Naive thymus-derived CD8-positive, alpha-beta T cell (primary cell): ENCODE measurements around the gene LRRC7. TPM values are rescaled to one million over a fixed set of nuclear protein-coding genes. Genes with fewer than 3 reads are reported as not detected.
A peak's percentile ranks its signal among the peaks of the same experiment; 100 is the strongest.

ENCODE experiments used
- ATAC-seq, 2 donors: fragments of 150-1000 bp; cut with Tn5 transposase in 1 of 2; sonication (Bioruptor Pico), chemical (Tn5 transposase) in 1 of 2; 1 replicate in 1 of 2; 2 replicates in 1 of 2; pipeline ENCODE4 v1.10.0; 2021; ENCODE audit warnings: mild to moderate bottlenecking in 2 of 2, moderate library complexity in 2 of 2
- POLR2A ChIA-PET: fragments of 350-600 bp; sonication (Branson Sonifier 250); formaldehyde crosslinking; loops from one replicate; lab custom pipeline; 2021; ENCODE audit warnings: antibody characterized with exemption; lab: Charles Lee
- DNase-seq, 10 donors: peaks; one replicate each; pipeline versions ENCODE4 v3.0.0 to v3.0.0-alpha.2; 2020 to 2022
- H3K27ac Mint-ChIP-seq, 10 donors: one replicate each; pipeline ENCODE4 v1.8.0; 2020 to 2022; ENCODE audit warnings: mild to moderate bottlenecking in 10 of 10, mixed read lengths in 10 of 10, moderate library complexity in 4 of 10, inconsistent platforms in 1 of 10
- H3K27me3 Mint-ChIP-seq, 5 donors: one replicate each; pipeline ENCODE4 v1.8.0; 2021 to 2022; ENCODE audit warnings: mixed read lengths in 5 of 5
- H3K36me3 Mint-ChIP-seq, 3 donors: one replicate each; pipeline ENCODE4 v1.8.0; 2020 to 2022; ENCODE audit warnings: mixed read lengths in 3 of 3, mild to moderate bottlenecking in 2 of 3, inconsistent platforms in 1 of 3
- H3K4me1 Mint-ChIP-seq, 4 donors: one replicate each; pipeline ENCODE4 v1.8.0; 2021 to 2022; ENCODE audit warnings: mixed read lengths in 4 of 4
- H3K4me3 Mint-ChIP-seq, 10 donors: one replicate each; pipeline ENCODE4 v1.8.0; 2020 to 2022; ENCODE audit warnings: mild to moderate bottlenecking in 10 of 10, mixed read lengths in 10 of 10, moderate library complexity in 6 of 10, inconsistent platforms in 1 of 10
- H3K9me3 Mint-ChIP-seq, 9 donors: one replicate each; pipeline ENCODE4 v1.8.0; 2020 to 2022; ENCODE audit warnings: mixed read lengths in 9 of 9, mild to moderate bottlenecking in 3 of 9, inconsistent platforms in 1 of 9, moderate library complexity in 1 of 9
- polyA plus RNA-seq, 3 donors: library from polyadenylated mRNA; unstranded; fragments of 300-500 nt; fragmentation: Illumina TruSeq; gene quantifications; one replicate each; pipeline ENCODE4 v1.2.3, GENCODE V29; 2021
- total RNA-seq, 8 experiments: library from RNA in 2 of 8; stranded (reverse) in 2 of 8; gene quantifications; one replicate each; pipeline ENCODE4 v1.2.3 and lab custom pipeline; 2021 to 2026

LRRC7 gene
- total RNA-seq = 1 to 10 TPM in 1 of 2 experiments, under 1 TPM in 1; 0.71 to 1.5 TPM
- under 1 TPM; 0.13 to 0.48 (median 0.19) TPM for polyA plus RNA-seq
- total RNA-seq (lab: John Stamatoyannopoulos, UW) = 0 to 6.6 (median 0.71) reads per million in 6 experiments

GRCh38 chr1:69567652-69568420, at the start of gene LRRC7:
Gene LRRC7 (plus strand): TSS chr1:69567922. CDS start chr1:69568640, 718 bp downstream.
- Mint-ChIP-seq H3K36me3 (peaks cover 0 to 14% (median 3%) of the 10 kb centered on the region in 3 donors), H3K4me1 (peaks cover 2 to 10% (median 7%) of the 10 kb centered on the region in 4 donors), H3K27ac (peak within 1 kb of the TSS in 5 of 10 donors; percentile 58 to 88 (median 82)), H3K4me3 (peak within 1 kb of the TSS; percentile 72 to 88 (median 76)), H3K9me3 (peaks cover 0 to 13% (median 0%) of the 10 kb centered on the region in 9 donors), H3K27me3 (peaks cover 19 to 46% (median 36%) of the 10 kb centered on the region in 5 donors)
- peak; percentile 37 for ATAC-seq
- POLR2A ChIA-PET = no interaction called here
- peak in 1 of 10 donors; percentile 1 for DNase-seq

GRCh38 chr1:69519006-69519405, 48.7 kb upstream of the LRRC7 start:
- no peak for ATAC-seq
- H3K27ac Mint-ChIP-seq = no peak overlapping the region
- H3K4me3 Mint-ChIP-seq = no peak overlapping the region
- no peaks in the 10 kb centered on the region for H3K4me1 Mint-ChIP-seq
- POLR2A ChIA-PET = no interaction called here
- no peaks in the 10 kb centered on the region for H3K36me3 Mint-ChIP-seq
- H3K9me3 Mint-ChIP-seq = peaks cover 0 to 7% (median 2%) of the 10 kb centered on the region in 9 donors
- no peak for DNase-seq
- H3K27me3 Mint-ChIP-seq = no peaks in the 10 kb centered on the region

- no peak for DNase-seq
- ATAC-seq = no peak
- H3K36me3 Mint-ChIP-seq = no peaks in the 10 kb centered on the region
- H3K27me3 Mint-ChIP-seq = no peaks in the 10 kb centered on the region
- H3K4me1 Mint-ChIP-seq = no peaks in the 10 kb centered on the region
- H3K9me3 Mint-ChIP-seq = peaks cover 0 to 7% (median 3%) of the 10 kb centered on the region in 9 donors
- H3K27ac Mint-ChIP-seq = no peak overlapping the region
- no peak overlapping the region for H3K4me3 Mint-ChIP-seq
- POLR2A ChIA-PET = no interaction called here
These were observed 47.4 kb upstream of the LRRC7 start for GRCh38 chr1:69520326-69520725.

- DNase-seq = no peak
- no peaks in the 10 kb centered on the region for H3K4me1 Mint-ChIP-seq
- H3K9me3 Mint-ChIP-seq = peaks cover 0 to 10% (median 2%) of the 10 kb centered on the region in 9 donors
- no peak overlapping the region for H3K27ac Mint-ChIP-seq
- no peak overlapping the region for H3K4me3 Mint-ChIP-seq
- no peaks in the 10 kb centered on the region for H3K27me3 Mint-ChIP-seq
- H3K36me3 Mint-ChIP-seq = no peaks in the 10 kb centered on the region
- no peak for ATAC-seq
- POLR2A ChIA-PET = no interaction called here
These were observed 44.7 kb upstream of the LRRC7 start for GRCh38 chr1:69523032-69523431.

- Mint-ChIP-seq H3K27ac (no peak overlapping the region), H3K9me3 (peaks cover 0 to 10% (median 2%) of the 10 kb centered on the region in 9 donors), H3K4me3 (no peak overlapping the region), H3K4me1 (no peaks in the 10 kb centered on the region), H3K36me3 (no peaks in the 10 kb centered on the region), H3K27me3 (no peaks in the 10 kb centered on the region)
- no peak for ATAC-seq
- POLR2A ChIA-PET = no interaction called here
- DNase-seq = no peak
These were observed 44.3 kb upstream of the LRRC7 start for GRCh38 chr1:69523461-69523860.

GRCh38 chr1:69524015-69524414, 43.7 kb upstream of the LRRC7 start:
- no peak for ATAC-seq
- POLR2A ChIA-PET = no interaction called here
- H3K27ac Mint-ChIP-seq = peak overlapping the region in 1 of 10 donors; percentile 56
- H3K4me3 Mint-ChIP-seq = no peak overlapping the region
- peaks cover 0 to 2% (median 0%) of the 10 kb centered on the region in 4 donors for H3K4me1 Mint-ChIP-seq
- H3K36me3 Mint-ChIP-seq = no peaks in the 10 kb centered on the region
- no peaks in the 10 kb centered on the region for H3K27me3 Mint-ChIP-seq
- H3K9me3 Mint-ChIP-seq = peaks cover 0 to 10% (median 0%) of the 10 kb centered on the region in 9 donors
- DNase-seq = no peak

GRCh38 chr1:69527273-69527672, 40.4 kb upstream of the LRRC7 start:
- POLR2A ChIA-PET = no interaction called here
- DNase-seq (no peak), ATAC-seq (no peak)
- H3K9me3 Mint-ChIP-seq = peaks cover 0 to 10% (median 2%) of the 10 kb centered on the region in 9 donors
- no peak overlapping the region for H3K4me3 Mint-ChIP-seq
- H3K27me3 Mint-ChIP-seq = no peaks in the 10 kb centered on the region
- H3K27ac Mint-ChIP-seq = no peak overlapping the region
- H3K36me3 Mint-ChIP-seq = no peaks in the 10 kb centered on the region
- peaks cover 0 to 2% (median 0%) of the 10 kb centered on the region in 4 donors for H3K4me1 Mint-ChIP-seq

GRCh38 chr1:69528376-69528775, 39.3 kb upstream of the LRRC7 start:
- no peaks in the 10 kb centered on the region for H3K36me3 Mint-ChIP-seq
- ATAC-seq (no peak), DNase-seq (no peak)
- POLR2A ChIA-PET = no interaction called here
- H3K27me3 Mint-ChIP-seq = no peaks in the 10 kb centered on the region
- peaks cover 0 to 2% (median 0%) of the 10 kb centered on the region in 4 donors for H3K4me1 Mint-ChIP-seq
- no peak overlapping the region for H3K4me3 Mint-ChIP-seq
- peaks cover 0 to 10% (median 2%) of the 10 kb centered on the region in 9 donors for H3K9me3 Mint-ChIP-seq
- no peak overlapping the region for H3K27ac Mint-ChIP-seq

GRCh38 chr1:69533343-69533742, 34.4 kb upstream of the LRRC7 start:
- H3K27ac Mint-ChIP-seq = no peak overlapping the region

GRCh38 chr1:69534829-69535228, 32.9 kb upstream of the LRRC7 start:
- Mint-ChIP-seq H3K27me3 (no peaks in the 10 kb centered on the region), H3K27ac (no peak overlapping the region), H3K36me3 (no peaks in the 10 kb centered on the region), H3K4me1 (no peaks in the 10 kb centered on the region), H3K9me3 (peaks cover 0 to 14% (median 9%) of the 10 kb centered on the region in 9 donors), H3K4me3 (no peak overlapping the region)
- ATAC-seq (no peak), DNase-seq (no peak)
- POLR2A ChIA-PET = no interaction called here

More at GRCh38 chr1:69533343-69533742, 34.4 kb upstream of the LRRC7 start:
- Mint-ChIP-seq H3K36me3 (no peaks in the 10 kb centered on the region), H3K4me1 (peaks cover 0 to 2% (median 0%) of the 10 kb centered on the region in 4 donors), H3K27me3 (no peaks in the 10 kb centered on the region), H3K9me3 (peaks cover 0 to 5% (median 2%) of the 10 kb centered on the region in 9 donors), H3K4me3 (no peak overlapping the region)
- ATAC-seq = no peak
- POLR2A ChIA-PET = no interaction called here
- DNase-seq = no peak

GRCh38 chr1:69535490-69535889, 32.2 kb upstream of the LRRC7 start:
- no peak for ATAC-seq
- no peak for DNase-seq
- H3K36me3 Mint-ChIP-seq = no peaks in the 10 kb centered on the region
- no peak overlapping the region for H3K4me3 Mint-ChIP-seq
- H3K9me3 Mint-ChIP-seq = peaks cover 0 to 14% (median 9%) of the 10 kb centered on the region in 9 donors
- no peaks in the 10 kb centered on the region for H3K4me1 Mint-ChIP-seq
- POLR2A ChIA-PET = no interaction called here
- H3K27me3 Mint-ChIP-seq = no peaks in the 10 kb centered on the region
- no peak overlapping the region for H3K27ac Mint-ChIP-seq

GRCh38 chr1:69540052-69540451, 27.7 kb upstream of the LRRC7 start:
- Mint-ChIP-seq H3K9me3 (peaks cover 0 to 23% (median 9%) of the 10 kb centered on the region in 9 donors), H3K4me1 (no peaks in the 10 kb centered on the region), H3K27me3 (no peaks in the 10 kb centered on the region), H3K27ac (no peak overlapping the region), H3K4me3 (no peak overlapping the region), H3K36me3 (no peaks in the 10 kb centered on the region)
- DNase-seq (no peak), ATAC-seq (no peak)
- POLR2A ChIA-PET = no interaction called here

- Mint-ChIP-seq H3K27ac (no peak overlapping the region), H3K36me3 (no peaks in the 10 kb centered on the region), H3K4me3 (no peak overlapping the region), H3K27me3 (no peaks in the 10 kb centered on the region), H3K9me3 (peaks cover 0 to 7% (median 0%) of the 10 kb centered on the region in 9 donors), H3K4me1 (no peaks in the 10 kb centered on the region)
- ATAC-seq = no peak
- POLR2A ChIA-PET = no interaction called here
- DNase-seq = no peak
These were observed 16.0 kb upstream of the LRRC7 start for GRCh38 chr1:69551476-69552324.
